Measurements from ENCODE around the gene SECISBP2. TPM values are rescaled to one million over a fixed set of nuclear protein-coding genes. Genes with fewer than 3 reads are reported as not detected.

Gene SECISBP2
- total RNA-seq, 1 experiment from 2014 or later: 41.4 TPM

DNA sequence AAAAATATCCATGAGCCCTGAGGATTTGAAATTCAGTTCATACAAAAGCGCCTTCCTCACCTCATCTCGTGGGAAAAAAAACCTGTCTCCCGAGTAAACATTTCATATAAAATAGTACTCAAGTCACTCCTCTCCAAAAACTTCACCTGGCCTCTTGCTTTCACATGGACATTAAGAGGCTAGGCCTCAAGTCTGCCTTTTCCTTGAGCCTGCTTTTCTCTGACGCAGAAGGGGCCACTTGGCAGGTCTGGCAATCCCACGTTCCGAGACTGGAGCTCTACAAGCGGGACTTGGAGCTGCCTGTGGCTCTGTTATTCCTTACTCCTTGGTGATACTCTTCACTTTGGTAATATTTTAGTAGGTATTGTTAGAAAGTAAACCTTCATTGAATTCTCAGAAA lies 34.2 kb upstream of the SECISBP2 start:
- ChIA-PET CTCF (no interaction called here), POLR2A (ENCODE audit: unreplicated experiment) (no interaction called here)
- no peak for DNase-seq
- H3K36me3 ChIP-seq (ENCODE audit: low read depth): no peaks in the 10 kb centered on the region
- no peaks in the 10 kb centered on the region for H3K27me3 ChIP-seq (ENCODE audit: insufficient read depth, low read depth)
- no peaks in the 10 kb centered on the region for H3K9me3 ChIP-seq (ENCODE audit: insufficient read depth, low read depth)
- no peaks in the 10 kb centered on the region for H3K79me2 ChIP-seq (ENCODE audit: low read depth)
- H3K9me2 ChIP-seq (ENCODE audit: insufficient read depth): no peaks in the 10 kb centered on the region
- intact Hi-C loops (cut with micrococcal nuclease; ENCODE audit: unreplicated experiment): no loop called here
- H3K27ac ChIP-seq: no peak overlapping the region
- no peaks in the 10 kb centered on the region for H4K20me1 ChIP-seq (ENCODE audit: insufficient read depth)
- no peak overlapping the region for H2AFZ ChIP-seq
- no TSS peak for BruUV-seq (replicated peaks)
- no peak for TF ChIP-seq CTCF (conservative IDR thresholded peaks at IDR 0.05)
- TF ChIP-seq EZH2 (IDR thresholded peaks at IDR 0.05; ENCODE audit: low read depth): no peak
- H3F3A ChIP-seq (ENCODE audit: insufficient read depth, low read depth): no peaks in the 10 kb centered on the region
- no peaks in the 10 kb centered on the region for H3K4me1 ChIP-seq (replicated peaks; ENCODE audit: insufficient read depth)
- H3K4me3 ChIP-seq: no peak overlapping the region
- no peak overlapping the region for H3K4me2 ChIP-seq

GRCh38 chr9:89291741-89292140 lies 26.6 kb upstream of the SECISBP2 start:
- TF ChIP-seq EZH2 (IDR thresholded peaks at IDR 0.05; ENCODE audit: low read depth) (no peak), CTCF (conservative IDR thresholded peaks at IDR 0.05) (no peak)
- Histone ChIP-seq H3K4me2 (no peak overlapping the region), H4K20me1 (ENCODE audit: insufficient read depth) (no peaks in the 10 kb centered on the region), H3K27ac (no peak overlapping the region), H2AFZ (no peak overlapping the region), H3K9me3 (ENCODE audit: insufficient read depth, low read depth) (no peaks in the 10 kb centered on the region; the same call in 1 of the 2 replicates), H3F3A (ENCODE audit: insufficient read depth, low read depth) (no peaks in the 10 kb centered on the region), H3K4me3 (no peak overlapping the region), H3K4me1 (replicated peaks; ENCODE audit: insufficient read depth) (no peaks in the 10 kb centered on the region), H3K9me2 (ENCODE audit: insufficient read depth) (no peaks in the 10 kb centered on the region), H3K79me2 (ENCODE audit: low read depth) (no peaks in the 10 kb centered on the region), H3K27me3 (ENCODE audit: insufficient read depth, low read depth) (no peaks in the 10 kb centered on the region), H3K36me3 (ENCODE audit: low read depth) (no peaks in the 10 kb centered on the region)
- ChIA-PET CTCF (no interaction called here), POLR2A (ENCODE audit: unreplicated experiment) (no interaction called here)
- BruUV-seq (replicated peaks): no TSS peak
- intact Hi-C loops (cut with micrococcal nuclease; ENCODE audit: unreplicated experiment): no loop called here
- no peak for DNase-seq

- no peak for DNase-seq
- H2AFZ ChIP-seq: no peak overlapping the region
- no peak for TF ChIP-seq EZH2 (IDR thresholded peaks at IDR 0.05; ENCODE audit: low read depth)
- no peak for TF ChIP-seq CTCF (conservative IDR thresholded peaks at IDR 0.05)
- no peak overlapping the region for H3K27ac ChIP-seq
- no peaks in the 10 kb centered on the region for H3K4me1 ChIP-seq (replicated peaks; ENCODE audit: insufficient read depth)
- no peaks in the 10 kb centered on the region for H4K20me1 ChIP-seq (ENCODE audit: insufficient read depth)
- BruUV-seq (replicated peaks): no TSS peak
- H3K9me2 ChIP-seq (ENCODE audit: insufficient read depth): no peaks in the 10 kb centered on the region
- CTCF ChIA-PET: no interaction called here
- H3K27me3 ChIP-seq (ENCODE audit: insufficient read depth, low read depth): no peaks in the 10 kb centered on the region
- no peaks in the 10 kb centered on the region for H3F3A ChIP-seq (ENCODE audit: insufficient read depth, low read depth)
- H3K36me3 ChIP-seq (ENCODE audit: low read depth): no peaks in the 10 kb centered on the region
- intact Hi-C loops (cut with micrococcal nuclease; ENCODE audit: unreplicated experiment): no loop called here
- no peaks in the 10 kb centered on the region; the same call in 1 of the 2 replicates for H3K9me3 ChIP-seq (ENCODE audit: insufficient read depth, low read depth)
- H3K79me2 ChIP-seq (ENCODE audit: low read depth): no peaks in the 10 kb centered on the region
- H3K4me3 ChIP-seq: no peak overlapping the region
- H3K4me2 ChIP-seq: no peak overlapping the region
- POLR2A ChIA-PET (ENCODE audit: unreplicated experiment): no interaction called here
Observed at GRCh38 chr9:89293014-89293413, 25.3 kb upstream of the SECISBP2 start.
